Progenitor cell of endocrine pancreas (in vitro differentiated cells): ENCODE data around the gene APOF. TPM values are rescaled to one million over a fixed set of nuclear protein-coding genes. Genes with fewer than 3 reads are reported as not detected.
A peak's percentile ranks its signal among the peaks of the same experiment; 100 is the strongest.
"Not testable (repeated sequence)": the region's sequence is repeated elsewhere in the genome, so short reads cannot be mapped to it uniquely, and the experiment has no call there.

Experiments
- DNase-seq: peaks from one replicate; pipeline ENCODE4 v3.0.0; 2021; ENCODE audit warnings: low spot score; ENCODE audit not compliant: unreplicated experiment
- H3K27ac Mint-ChIP-seq: 2 replicates; pipeline ENCODE4 v1.8.0; 2021; ENCODE audit warnings: mild to moderate bottlenecking, moderate library complexity, mixed read lengths
- H3K27me3 Mint-ChIP-seq: 2 replicates; pipeline ENCODE4 v1.8.0; 2021; ENCODE audit warnings: mixed read lengths
- H3K36me3 Mint-ChIP-seq: 2 replicates; pipeline ENCODE4 v1.8.0; 2022; ENCODE audit warnings: mixed read lengths; ENCODE audit not compliant: insufficient read depth
- H3K4me1 Mint-ChIP-seq: 2 replicates; pipeline ENCODE4 v1.8.0; 2021; ENCODE audit warnings: low read depth, mixed read lengths
- H3K4me3 Mint-ChIP-seq: 2 replicates; pipeline ENCODE4 v1.8.0; 2021; ENCODE audit warnings: low read depth, mild to moderate bottlenecking, moderate library complexity, mixed read lengths
- H3K9me3 Mint-ChIP-seq: 2 replicates; pipeline ENCODE4 v1.8.0; 2021; ENCODE audit warnings: low read depth, mixed read lengths
- long read RNA-seq: library from polyadenylated mRNA; unstranded; transcript quantifications from one replicate; pipeline ENCODE4 v2.0.0, GENCODE V29; 2020
- total RNA-seq: library from RNA; stranded (reverse); gene quantifications from 2 replicates; pipeline ENCODE4 v1.2.1, GENCODE V29; 2021
- TF ChIP-seq, protein P1 (sequence below): fragments of 200-600 bp; sonication (generic); IDR thresholded peaks from one replicate; pipeline ENCODE4 v1.5.0; 2021; ENCODE audit warnings: antibody characterized with exemption, mild to moderate bottlenecking; ENCODE audit not compliant: unreplicated experiment

Gene APOF, protein sequence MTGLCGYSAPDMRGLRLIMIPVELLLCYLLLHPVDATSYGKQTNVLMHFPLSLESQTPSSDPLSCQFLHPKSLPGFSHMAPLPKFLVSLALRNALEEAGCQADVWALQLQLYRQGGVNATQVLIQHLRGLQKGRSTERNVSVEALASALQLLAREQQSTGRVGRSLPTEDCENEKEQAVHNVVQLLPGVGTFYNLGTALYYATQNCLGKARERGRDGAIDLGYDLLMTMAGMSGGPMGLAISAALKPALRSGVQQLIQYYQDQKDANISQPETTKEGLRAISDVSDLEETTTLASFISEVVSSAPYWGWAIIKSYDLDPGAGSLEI
- total RNA-seq, result not detected in 2 replicates
- long read RNA-seq, result 0 reads

DNA sequence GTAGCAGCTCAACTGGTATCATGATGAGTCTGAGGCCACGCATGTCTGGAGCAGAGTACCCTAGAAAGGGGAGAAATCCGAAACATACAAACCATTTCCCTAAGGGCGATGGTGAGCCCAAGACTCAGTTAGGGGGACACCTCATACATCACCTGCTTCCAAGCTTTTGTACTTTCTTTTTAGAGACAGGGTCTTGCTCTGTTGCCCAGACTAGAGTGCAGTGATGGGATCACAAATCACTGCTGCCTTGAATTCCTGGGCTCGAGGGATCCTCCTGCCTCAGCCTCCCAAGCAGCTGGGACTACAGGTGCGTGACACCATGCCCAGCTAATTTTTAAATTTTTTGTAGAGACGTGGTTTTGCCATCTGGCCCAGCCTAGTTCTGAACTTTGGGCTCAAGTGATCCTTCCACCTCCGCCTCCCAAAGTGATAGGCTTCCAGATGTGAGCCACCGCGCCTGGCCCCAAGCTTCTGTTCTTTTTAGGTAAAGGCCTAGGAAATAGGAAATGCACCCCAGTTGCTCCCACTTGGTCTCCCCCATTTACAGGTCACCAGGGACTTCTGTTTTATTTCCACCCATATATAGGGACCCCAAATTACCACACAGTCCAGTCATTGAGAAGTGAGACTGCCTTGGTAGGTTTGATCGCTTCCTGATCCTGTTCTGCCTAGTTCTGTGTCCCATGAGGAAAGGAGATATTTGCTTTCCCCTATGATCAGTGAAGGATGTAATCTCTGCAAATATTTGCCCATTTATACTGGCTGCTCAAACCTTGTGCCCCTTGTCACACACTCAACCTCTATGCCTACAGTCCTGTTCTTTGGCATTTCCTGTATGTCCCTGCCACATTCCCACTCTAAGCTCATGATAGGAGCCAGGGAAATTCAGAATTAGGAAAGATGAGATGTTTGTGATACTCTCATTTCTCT, at the start of gene APOF:
TSS of gene APOF (minus strand) at position 728 of the 930 bp plus-strand sequence. CDS start at position 616, 112 bp downstream.
- Mint-ChIP-seq H3K36me3 (no peaks in the 10 kb centered on the region), H3K4me1 (peaks cover 11% of the 10 kb centered on the region), H3K4me3 (peak within 1 kb of the TSS; percentile 93), H3K27me3 (no peaks in the 10 kb centered on the region), H3K9me3 (no peaks in the 10 kb centered on the region), H3K27ac (peak within 1 kb of the TSS; percentile 99)
- no peak for DNase-seq
- TF ChIP-seq, protein P1, sequence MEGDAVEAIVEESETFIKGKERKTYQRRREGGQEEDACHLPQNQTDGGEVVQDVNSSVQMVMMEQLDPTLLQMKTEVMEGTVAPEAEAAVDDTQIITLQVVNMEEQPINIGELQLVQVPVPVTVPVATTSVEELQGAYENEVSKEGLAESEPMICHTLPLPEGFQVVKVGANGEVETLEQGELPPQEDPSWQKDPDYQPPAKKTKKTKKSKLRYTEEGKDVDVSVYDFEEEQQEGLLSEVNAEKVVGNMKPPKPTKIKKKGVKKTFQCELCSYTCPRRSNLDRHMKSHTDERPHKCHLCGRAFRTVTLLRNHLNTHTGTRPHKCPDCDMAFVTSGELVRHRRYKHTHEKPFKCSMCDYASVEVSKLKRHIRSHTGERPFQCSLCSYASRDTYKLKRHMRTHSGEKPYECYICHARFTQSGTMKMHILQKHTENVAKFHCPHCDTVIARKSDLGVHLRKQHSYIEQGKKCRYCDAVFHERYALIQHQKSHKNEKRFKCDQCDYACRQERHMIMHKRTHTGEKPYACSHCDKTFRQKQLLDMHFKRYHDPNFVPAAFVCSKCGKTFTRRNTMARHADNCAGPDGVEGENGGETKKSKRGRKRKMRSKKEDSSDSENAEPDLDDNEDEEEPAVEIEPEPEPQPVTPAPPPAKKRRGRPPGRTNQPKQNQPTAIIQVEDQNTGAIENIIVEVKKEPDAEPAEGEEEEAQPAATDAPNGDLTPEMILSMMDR, result no peak

DNA sequence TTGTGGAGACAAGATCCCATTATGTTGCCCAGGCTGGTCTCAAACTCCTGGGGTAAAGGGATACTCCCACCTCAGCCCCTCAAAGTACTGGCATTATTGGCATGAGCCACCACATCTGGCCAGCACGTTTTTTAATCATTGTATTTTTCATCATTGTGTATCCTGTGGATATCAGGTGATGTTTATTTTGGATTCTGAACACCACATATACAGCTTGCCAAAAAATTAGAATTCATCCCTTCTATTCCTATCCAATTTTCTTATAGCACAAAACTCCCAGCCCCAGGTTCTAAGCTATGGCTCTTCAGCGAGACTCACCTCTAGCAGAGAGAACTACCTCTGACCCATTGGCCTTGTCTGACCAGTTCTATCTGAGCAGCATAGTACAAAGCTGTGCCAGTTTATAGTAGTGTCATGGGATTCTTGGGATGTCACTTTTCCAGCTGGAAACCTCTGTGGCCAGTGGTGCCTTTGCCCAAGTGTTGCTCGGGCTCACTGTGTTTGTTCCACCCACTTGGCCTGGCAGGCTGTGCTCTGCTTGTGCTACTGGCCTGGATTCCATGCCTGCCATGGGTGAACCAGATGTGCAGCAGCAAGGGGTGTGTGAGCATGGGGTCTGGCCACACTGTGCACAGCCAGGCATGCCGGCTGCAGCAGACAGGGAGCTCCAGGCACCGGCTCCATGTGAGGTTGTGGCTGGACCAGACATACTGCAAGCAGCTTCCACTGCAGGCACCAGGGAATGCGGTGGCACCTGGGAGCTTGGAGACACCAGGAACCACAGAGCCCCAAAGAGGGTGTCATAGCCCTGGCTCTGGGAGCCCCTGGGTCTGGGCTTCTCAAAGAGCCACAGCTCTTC, 49.4 kb upstream of the APOF start:
- Mint-ChIP-seq H3K27me3 (no peaks in the 10 kb centered on the region), H3K36me3 (peaks cover 1% of the 10 kb centered on the region), H3K4me3 (no peak overlapping the region), H3K9me3 (no peaks in the 10 kb centered on the region), H3K27ac (no peak overlapping the region), H3K4me1 (no peaks in the 10 kb centered on the region)
- no peak for DNase-seq
- TF ChIP-seq, protein P1, result no peak

DNA sequence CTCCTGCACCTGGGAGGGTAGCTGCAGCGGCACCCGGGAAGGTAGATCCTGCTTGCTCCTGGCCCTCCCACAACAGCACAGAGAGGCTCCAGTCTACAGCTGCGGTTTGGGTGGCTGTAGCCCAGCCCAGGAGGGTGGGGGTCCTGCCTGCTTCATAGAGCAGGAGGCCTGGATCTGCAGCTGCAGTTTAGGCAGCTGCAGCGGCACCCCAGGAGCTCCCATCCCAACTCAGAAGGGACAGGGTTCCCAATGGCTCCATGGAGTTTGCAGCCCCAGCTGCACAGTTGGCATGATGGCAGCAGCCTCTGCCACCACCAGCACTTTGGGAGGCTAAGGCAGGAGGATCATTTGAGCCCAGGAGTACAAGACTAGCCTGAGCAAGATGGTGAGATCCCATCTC, 48.1 kb upstream of the APOF start:
- H3K4me1 Mint-ChIP-seq, result no peaks in the 10 kb centered on the region
- H3K27ac Mint-ChIP-seq, result no peak overlapping the region
- DNase-seq, result no peak
- TF ChIP-seq, protein P1, result no peak
- no peaks in the 10 kb centered on the region for H3K27me3 Mint-ChIP-seq
- H3K4me3 Mint-ChIP-seq, result no peak overlapping the region
- H3K36me3 Mint-ChIP-seq, result no peaks in the 10 kb centered on the region
- no peaks in the 10 kb centered on the region for H3K9me3 Mint-ChIP-seq

DNA sequence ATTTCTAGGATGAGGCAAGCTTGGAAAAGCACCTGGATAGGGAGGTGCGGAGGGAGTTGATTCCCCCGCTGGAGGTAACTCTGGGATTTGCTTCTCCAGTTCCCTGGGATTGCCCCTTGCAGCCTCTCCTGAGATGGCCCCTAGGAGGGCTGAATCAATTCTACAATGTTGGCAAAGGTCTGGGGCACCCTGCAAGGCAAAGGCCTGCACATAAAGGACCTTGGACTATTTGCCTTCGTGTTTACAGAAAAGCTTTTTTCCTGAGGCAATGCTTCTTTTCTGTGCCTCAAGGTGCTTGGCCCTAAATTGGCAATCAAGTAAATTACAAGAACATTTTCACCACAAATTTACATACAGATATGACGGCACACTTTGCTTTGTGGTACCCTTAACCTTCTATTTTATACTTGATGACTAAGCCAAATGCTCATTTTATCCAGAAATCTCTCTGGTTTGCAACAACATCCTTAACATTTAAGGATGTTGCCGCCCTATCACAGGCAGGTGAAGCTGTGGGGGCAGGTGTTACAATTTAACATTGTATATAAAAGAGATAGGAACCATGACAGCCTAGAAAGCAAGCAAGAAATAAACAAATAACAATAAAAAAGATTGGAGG, 46.3 kb upstream of the APOF start:
- Mint-ChIP-seq H3K27ac (no peak overlapping the region), H3K27me3 (no peaks in the 10 kb centered on the region), H3K4me1 (no peaks in the 10 kb centered on the region), H3K36me3 (no peaks in the 10 kb centered on the region), H3K9me3 (no peaks in the 10 kb centered on the region), H3K4me3 (no peak overlapping the region)
- TF ChIP-seq, protein P1, result no peak
- DNase-seq, result no peak

DNA sequence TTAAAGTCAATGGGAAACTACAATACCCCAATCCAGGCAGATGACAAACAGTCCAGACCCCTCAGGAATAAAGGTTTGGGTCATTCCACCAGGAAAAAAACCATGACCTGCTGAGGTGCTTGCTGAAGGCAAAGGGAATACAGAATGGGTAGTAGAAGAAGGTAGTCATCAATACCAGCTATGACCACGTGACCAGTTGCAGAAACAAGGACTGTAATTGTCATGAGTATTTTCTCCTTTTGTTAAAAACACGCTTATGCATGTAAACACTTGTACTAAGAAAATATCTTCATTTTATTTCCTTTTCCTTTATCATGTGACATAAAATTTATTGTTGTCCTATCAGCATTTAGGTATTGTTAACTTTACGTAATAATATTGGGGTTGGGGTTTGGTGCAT, 41.6 kb upstream of the APOF start:
- not testable (repeated sequence) for H3K4me1 Mint-ChIP-seq, H3K4me3 Mint-ChIP-seq, H3K27ac Mint-ChIP-seq, H3K27me3 Mint-ChIP-seq, H3K9me3 Mint-ChIP-seq, H3K36me3 Mint-ChIP-seq, DNase-seq

DNA sequence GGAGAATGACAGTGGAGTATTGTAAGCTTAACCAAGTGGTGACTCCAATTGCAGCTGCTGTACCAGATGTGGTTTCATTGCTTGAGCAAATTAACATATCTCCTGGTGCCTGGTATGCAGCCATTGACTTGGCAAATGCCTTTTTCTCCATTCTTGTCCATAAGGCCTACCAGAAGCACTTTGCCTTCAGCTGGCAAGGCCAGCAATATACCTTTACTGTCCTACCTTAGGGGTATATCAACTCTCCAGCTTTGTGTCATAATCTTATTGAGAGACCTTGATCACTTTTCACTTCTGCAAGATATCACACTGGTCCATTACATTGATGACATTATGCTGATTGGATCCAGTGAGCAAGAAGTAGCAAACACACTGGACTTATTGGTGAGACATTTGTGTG, 39.0 kb upstream of the APOF start:
- H3K27ac Mint-ChIP-seq, H3K36me3 Mint-ChIP-seq, H3K4me1 Mint-ChIP-seq, DNase-seq, H3K4me3 Mint-ChIP-seq, H3K27me3 Mint-ChIP-seq: not testable (repeated sequence)
- peaks cover 14% of the 10 kb centered on the region for H3K9me3 Mint-ChIP-seq

DNA sequence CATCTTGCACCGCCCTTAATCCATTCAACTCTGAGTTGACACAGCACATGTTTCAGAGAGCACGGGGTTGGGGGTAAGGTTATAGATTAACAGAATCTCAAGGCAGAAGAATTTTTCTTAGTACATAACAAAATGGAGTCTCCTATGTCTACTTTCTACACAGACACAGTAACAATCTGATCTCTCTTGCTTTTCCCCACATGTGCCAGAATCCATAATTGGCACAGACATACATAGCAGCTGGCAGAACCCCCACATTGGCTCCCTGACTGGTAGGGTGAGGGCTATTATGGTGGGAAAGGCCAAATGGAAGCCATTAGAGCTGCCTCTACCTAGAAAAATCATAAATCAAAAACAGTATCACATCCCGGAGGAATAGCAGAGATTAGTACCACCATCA, 38.5 kb upstream of the APOF start:
- peaks cover 14% of the 10 kb centered on the region for H3K9me3 Mint-ChIP-seq

DNA sequence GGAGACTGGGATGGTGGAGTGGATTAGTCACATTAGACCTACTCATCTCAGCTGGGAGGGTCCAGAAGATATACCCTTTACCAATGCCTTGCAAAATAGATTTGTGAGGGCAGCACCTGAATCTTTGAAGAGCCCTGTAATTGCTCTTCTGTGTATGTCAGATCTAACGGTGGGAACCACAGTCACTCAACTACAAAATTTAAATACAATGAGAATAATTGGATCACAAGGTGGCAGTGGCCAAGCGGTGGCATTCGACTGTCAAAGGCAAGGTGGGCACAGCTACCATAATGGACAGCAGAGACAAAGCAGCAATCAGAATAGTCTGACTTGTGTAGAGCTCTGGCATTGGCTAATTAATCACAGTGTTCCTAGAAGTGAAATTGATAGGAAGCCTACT, 36.8 kb upstream of the APOF start:
- not testable (repeated sequence) for DNase-seq, H3K4me1 Mint-ChIP-seq, H3K27me3 Mint-ChIP-seq, H3K4me3 Mint-ChIP-seq, H3K27ac Mint-ChIP-seq, H3K36me3 Mint-ChIP-seq
- peaks cover 14% of the 10 kb centered on the region for H3K9me3 Mint-ChIP-seq

More for the DNA sequence above, 38.5 kb upstream of the APOF start:
- peak overlapping the region; percentile 15 for H3K27ac Mint-ChIP-seq
- not testable (repeated sequence) for H3K36me3 Mint-ChIP-seq, H3K4me1 Mint-ChIP-seq, H3K27me3 Mint-ChIP-seq, DNase-seq, H3K4me3 Mint-ChIP-seq
